Measurements from ENCODE around the gene ELANE.

ELANE gene

GRCh38 chr19:811506-812048 is 40.5 kb upstream of the ELANE start:
- DNase-seq (ENCODE audit: low read depth) = no peak
- H3K4me3 ChIP-seq (ENCODE audit: low read length) = no peak overlapping the region
- no peak for TF ChIP-seq CTCF (IDR thresholded peaks at IDR 0.05; ENCODE audit: insufficient read depth, low read depth, low read length, missing control alignments)

- no peak for DNase-seq (ENCODE audit: low read depth)
- no peak overlapping the region for H3K4me3 ChIP-seq (ENCODE audit: low read length)
- no peak for TF ChIP-seq CTCF (IDR thresholded peaks at IDR 0.05; ENCODE audit: insufficient read depth, low read depth, low read length, missing control alignments)
These were observed 39.9 kb upstream of the ELANE start for GRCh38 chr19:812049-812746.

GRCh38 chr19:812747-813218 is 39.3 kb upstream of the ELANE start:
- DNase-seq (ENCODE audit: low read depth) = no peak
- H3K4me3 ChIP-seq (ENCODE audit: low read length) = no peak overlapping the region
- no peak for TF ChIP-seq CTCF (IDR thresholded peaks at IDR 0.05; ENCODE audit: insufficient read depth, low read depth, low read length, missing control alignments)

- TF ChIP-seq CTCF (IDR thresholded peaks at IDR 0.05; ENCODE audit: insufficient read depth, low read depth, low read length, missing control alignments) = no peak
- no peak overlapping the region for H3K4me3 ChIP-seq (ENCODE audit: low read length)
- no peak for DNase-seq (ENCODE audit: low read depth)
These were observed 38.6 kb upstream of the ELANE start for GRCh38 chr19:813219-814151.

- DNase-seq (ENCODE audit: low read depth) = no peak
- no peak overlapping the region for H3K4me3 ChIP-seq (ENCODE audit: low read length)
- TF ChIP-seq CTCF (IDR thresholded peaks at IDR 0.05; ENCODE audit: insufficient read depth, low read depth, low read length, missing control alignments) = no peak
These were observed 37.7 kb upstream of the ELANE start for GRCh38 chr19:814152-815078.

- no peak for DNase-seq (ENCODE audit: low read depth)
- H3K4me3 ChIP-seq (ENCODE audit: low read length) = no peak overlapping the region
- no peak for TF ChIP-seq CTCF (IDR thresholded peaks at IDR 0.05; ENCODE audit: insufficient read depth, low read depth, low read length, missing control alignments)
These were observed 36.9 kb upstream of the ELANE start for GRCh38 chr19:815079-815774.

Data from epithelial cell of esophagus (primary cell).